ENCODE data around the gene GPX4. TPM values are rescaled to one million over a fixed set of nuclear protein-coding genes. Genes with fewer than 3 reads are reported as not detected.
A peak's percentile ranks its signal among the peaks of the same experiment; 100 is the strongest.

Gene GPX4
- total RNA-seq, 1 experiment from 2014 or later: 620 TPM

DNA sequence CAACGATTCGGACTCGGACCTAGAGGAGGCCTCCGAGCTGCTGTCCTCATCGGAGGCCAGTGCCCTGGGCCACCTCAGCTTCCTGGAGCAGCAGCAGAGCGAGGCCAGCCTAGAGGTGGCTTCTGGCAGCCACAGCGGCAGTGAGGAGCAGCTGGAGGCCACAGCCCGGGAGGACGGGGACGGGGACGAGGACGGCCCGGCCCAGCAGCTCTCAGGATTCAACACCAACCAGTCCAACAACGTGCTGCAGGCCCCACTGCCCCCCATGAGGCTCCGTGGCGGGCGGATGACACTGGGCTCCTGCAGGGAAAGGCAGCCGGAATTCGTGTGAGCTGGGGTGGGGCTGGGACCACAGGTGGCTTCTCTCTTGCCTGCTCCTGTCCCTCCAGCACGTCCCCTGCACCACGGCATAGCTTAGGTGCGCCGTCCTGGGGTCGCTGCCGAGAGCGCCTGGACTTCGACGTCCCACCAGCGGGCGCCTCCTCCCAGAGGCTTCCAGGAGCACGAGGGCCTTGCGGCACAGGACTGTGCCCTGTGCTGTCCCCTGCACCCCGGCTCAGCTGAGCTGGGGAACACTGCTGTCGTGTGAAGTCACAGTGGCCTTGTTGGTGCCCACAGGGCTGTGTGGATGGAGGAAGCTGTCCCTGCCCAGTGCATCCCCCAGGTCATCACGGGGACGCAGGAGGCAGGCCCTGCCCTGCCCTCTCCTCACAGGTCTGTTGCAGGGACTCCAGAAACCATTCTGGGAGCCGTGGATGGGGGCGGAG, 17.9 kb upstream of the GPX4 start:
- H3K27me3 ChIP-seq (ENCODE audit: control insufficient read depth, insufficient read depth, low read length): no peaks in the 10 kb centered on the region
- no peak for DNase-seq
- H3K36me3 ChIP-seq (replicated peaks; ENCODE audit: control insufficient read depth, insufficient read depth, low read length): peaks cover 9% of the 10 kb centered on the region
- H3K4me3 ChIP-seq (ENCODE audit: insufficient read depth, low read depth, low read length): no peak overlapping the region

DNA sequence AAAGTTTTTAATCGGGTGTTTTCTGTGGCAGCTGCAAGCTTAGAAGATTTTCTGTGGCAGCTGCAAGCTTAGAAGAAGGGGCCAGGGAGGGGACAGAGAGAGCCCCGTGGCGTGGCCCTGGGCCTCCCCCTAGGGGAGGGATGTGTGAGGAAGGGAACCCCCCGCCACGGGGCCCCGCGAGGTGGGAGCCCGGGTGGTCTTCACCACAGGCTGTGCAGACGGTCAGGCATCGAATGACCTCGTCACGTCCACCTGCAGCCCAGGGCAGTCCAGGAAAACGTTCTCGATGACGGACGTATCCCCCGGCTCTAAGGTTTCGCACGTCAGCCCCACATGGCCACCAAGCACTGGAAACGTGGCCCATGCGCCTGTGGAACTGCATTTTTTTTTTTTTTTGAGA, 17.2 kb upstream of the GPX4 start:
- Histone ChIP-seq H3K27me3 (ENCODE audit: control insufficient read depth, insufficient read depth, low read length) (no peaks in the 10 kb centered on the region), H3K36me3 (replicated peaks; ENCODE audit: control insufficient read depth, insufficient read depth, low read length) (peaks cover 13% of the 10 kb centered on the region), H3K4me3 (ENCODE audit: insufficient read depth, low read depth, low read length) (no peak overlapping the region)
- no peak for DNase-seq

DNA sequence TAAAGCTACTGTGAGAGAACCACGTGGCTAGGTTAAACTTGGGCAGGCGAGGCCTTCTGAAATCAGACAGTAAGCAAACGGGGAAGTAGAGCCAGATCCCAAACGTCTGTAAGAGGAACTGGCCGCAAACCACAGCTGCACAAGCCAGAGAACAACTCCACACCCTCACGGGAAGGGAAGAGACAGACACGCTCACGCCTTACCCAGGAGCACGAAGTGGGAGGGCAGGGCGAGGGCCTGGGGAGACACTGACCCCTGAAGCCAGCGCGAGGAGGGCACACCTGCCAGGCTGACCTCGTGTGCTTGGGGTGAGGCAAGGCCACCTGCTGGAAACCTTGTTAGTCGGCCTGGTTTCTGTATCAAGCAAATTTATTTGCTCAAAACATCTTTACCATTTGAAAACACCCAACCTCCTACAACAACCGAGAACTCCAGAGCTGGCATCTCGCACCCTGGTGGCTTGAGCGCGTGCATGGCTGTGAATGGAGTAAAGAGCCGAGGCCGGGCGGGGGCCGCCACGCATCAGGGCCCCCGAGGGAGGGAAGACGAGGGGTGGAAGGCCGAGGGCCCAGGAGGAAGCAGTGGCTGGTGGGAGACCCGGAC, 15.9 kb upstream of the GPX4 start:
- Histone ChIP-seq H3K4me3 (ENCODE audit: insufficient read depth, low read depth, low read length) (no peak overlapping the region), H3K36me3 (replicated peaks; ENCODE audit: control insufficient read depth, insufficient read depth, low read length) (peaks cover 17% of the 10 kb centered on the region), H3K27me3 (ENCODE audit: control insufficient read depth, insufficient read depth, low read length) (no peaks in the 10 kb centered on the region)
- DNase-seq: no peak

DNA sequence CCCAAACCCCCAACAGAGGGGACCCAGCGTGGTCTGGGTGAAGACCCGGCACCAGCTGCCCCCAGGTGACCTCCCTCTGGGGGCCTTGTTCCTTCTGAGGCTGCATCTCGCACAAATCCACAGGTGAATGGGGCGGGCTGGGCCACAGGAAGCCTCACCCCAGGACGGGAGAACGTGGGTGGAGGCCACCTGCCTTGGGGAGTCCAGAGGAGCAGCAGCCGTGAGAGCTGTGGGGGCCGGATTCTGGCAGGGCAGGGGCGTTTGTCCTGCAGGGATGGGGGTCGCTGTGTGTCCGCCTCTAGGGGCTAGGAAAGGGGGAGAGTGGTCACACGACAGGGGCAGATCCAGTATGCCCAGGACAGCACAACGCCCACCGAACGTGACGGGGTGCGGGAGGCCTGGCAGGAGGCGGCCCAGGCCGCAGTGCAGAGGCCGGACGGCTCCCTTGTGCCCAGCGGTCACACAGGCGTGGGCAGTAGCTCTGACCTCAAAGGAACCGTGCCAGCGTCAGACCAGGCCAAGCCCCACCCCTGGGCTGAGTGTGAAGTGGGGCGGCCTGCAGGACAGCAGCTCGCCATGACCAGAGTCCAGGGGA, 15.3 kb upstream of the GPX4 start:
- H3K4me3 ChIP-seq (ENCODE audit: insufficient read depth, low read depth, low read length): no peak overlapping the region
- DNase-seq: no peak
- H3K27me3 ChIP-seq (ENCODE audit: control insufficient read depth, insufficient read depth, low read length): no peaks in the 10 kb centered on the region
- peaks cover 18% of the 10 kb centered on the region for H3K36me3 ChIP-seq (replicated peaks; ENCODE audit: control insufficient read depth, insufficient read depth, low read length)

DNA sequence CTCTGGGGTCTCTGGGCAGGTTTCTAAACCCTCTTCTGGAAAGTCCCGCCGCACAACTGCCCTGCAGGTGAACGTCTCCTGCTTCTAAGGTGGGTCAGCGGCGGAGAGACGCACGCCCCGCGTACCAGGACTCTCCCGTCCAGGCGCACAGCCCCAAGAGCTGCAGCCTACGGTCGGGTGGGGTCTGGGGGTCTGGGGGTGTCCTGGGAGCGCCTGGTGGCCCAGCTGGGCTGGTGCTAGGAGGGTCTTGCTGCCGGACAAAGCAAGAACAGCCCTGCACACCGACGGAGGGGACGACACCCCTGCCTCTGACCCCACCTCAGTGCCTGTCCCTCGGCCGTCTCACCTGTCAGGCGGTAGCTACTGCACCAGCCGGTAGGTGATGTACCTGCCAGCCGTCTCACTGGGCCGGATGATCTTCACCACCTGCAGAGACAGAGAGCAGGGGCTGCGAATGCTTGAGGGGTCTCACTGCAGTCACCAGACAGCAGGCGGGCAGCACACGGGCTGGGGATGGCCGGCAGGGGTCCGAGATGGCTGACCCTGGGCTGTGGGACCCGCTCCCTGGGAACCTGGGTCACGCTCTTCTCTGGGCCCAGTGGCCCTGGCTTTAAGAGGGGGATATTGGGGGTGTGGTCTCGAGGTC, 14.5 kb upstream of the GPX4 start:
- no peak overlapping the region for H3K4me3 ChIP-seq (ENCODE audit: insufficient read depth, low read depth, low read length)
- no peaks in the 10 kb centered on the region for H3K27me3 ChIP-seq (ENCODE audit: control insufficient read depth, insufficient read depth, low read length)
- no peak for DNase-seq
- peaks cover 19% of the 10 kb centered on the region for H3K36me3 ChIP-seq (replicated peaks; ENCODE audit: control insufficient read depth, insufficient read depth, low read length)

DNA sequence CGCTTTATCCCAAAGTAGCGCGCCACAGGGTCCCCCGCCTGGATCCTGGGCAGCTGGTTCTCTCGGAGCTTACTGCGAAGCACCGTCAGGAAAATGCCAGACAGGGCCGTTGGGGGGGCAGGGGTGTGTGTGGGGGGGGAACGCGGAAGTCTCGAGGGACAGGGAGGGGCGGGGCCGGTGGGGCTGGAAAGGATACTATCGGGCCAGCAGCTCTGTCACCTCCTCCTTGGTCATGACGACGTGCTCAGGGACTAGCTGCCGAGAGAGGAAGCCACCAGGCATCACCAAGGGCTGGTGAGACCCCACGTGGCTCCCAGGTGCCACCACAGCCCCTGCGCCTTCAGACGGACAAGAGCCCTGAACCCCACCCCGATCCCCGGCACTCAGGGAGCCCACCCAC, 13.9 kb upstream of the GPX4 start:
- no peak overlapping the region for H3K4me3 ChIP-seq (ENCODE audit: insufficient read depth, low read depth, low read length)
- peaks cover 18% of the 10 kb centered on the region for H3K36me3 ChIP-seq (replicated peaks; ENCODE audit: control insufficient read depth, insufficient read depth, low read length)

DNA sequence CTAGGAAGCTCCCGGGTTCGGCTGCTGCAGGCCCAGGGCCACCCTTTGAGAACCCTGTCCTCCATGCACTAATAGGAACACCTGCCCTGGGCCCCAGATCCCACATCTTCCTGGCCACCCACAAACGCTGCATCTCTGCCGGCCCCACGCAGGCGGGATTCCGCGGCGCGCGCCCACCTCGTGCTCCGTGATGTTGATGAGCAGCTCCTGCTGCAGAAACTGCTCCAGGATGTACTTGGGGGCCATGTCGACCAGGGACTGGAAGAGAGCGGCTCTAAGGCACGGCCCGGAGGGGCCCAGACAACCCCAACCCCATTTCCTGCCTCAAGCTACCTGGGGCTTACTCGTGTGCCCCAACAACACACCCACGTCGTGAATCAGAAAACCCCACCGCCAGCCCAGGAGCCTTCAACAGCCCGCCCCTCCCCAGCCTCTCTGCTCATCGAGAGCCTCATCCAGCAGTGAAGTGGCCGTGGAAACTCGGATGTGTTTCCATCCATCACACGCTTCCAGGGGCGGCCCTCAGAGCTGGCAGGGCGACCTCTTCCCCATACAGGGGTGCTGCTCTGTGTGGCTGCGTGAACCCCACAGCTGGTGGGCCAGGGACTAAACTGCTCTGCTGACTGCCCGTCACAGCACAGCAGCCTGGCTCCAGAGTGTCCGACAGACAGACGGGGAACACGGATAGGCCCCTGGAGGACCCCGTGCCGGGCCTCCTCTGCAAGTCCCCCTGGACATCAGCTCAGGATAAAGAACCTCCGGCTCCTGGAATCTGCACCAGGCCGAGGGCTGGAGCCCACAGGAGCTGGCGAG, 12.9 kb upstream of the GPX4 start:
- H3K4me3 ChIP-seq (ENCODE audit: insufficient read depth, low read depth, low read length): no peak overlapping the region
- DNase-seq: no peak
- H3K27me3 ChIP-seq (ENCODE audit: control insufficient read depth, insufficient read depth, low read length): no peaks in the 10 kb centered on the region
- H3K36me3 ChIP-seq (replicated peaks; ENCODE audit: control insufficient read depth, insufficient read depth, low read length): peaks cover 15% of the 10 kb centered on the region

More for the DNA sequence above, 13.9 kb upstream of the GPX4 start:
- no peaks in the 10 kb centered on the region for H3K27me3 ChIP-seq (ENCODE audit: control insufficient read depth, insufficient read depth, low read length)
- no peak for DNase-seq

DNA sequence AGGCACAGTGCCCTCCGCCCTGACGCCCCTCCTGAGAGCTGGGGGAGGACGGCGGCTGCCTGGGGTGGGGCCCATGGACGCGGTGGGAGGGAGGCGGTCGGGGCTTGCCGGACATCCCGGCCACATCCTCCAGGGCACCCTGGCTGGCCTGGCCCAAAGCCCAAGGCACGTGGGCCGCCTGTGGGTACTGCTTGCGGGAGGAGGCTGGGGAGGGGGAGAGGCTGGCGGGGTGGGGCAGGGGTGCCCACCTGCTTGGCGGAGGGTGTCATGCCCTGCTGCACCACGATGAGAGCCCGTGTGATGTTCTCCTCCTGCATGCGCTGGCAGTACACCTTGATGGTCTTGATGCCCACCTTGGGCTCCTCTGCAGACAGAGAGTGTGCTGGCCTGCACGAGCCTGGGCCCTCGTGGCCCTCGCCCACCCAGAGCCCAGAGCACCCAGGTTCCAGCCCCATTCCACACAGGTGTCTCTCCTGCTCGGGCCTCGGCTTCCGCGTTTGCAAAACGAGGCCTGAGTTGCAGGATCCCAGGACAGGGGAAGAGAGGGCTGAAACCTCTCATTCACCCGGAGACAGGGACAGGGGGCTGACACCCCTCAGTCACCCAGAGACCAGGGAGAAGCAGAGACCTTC, 12.1 kb upstream of the GPX4 start:
- Histone ChIP-seq H3K27me3 (ENCODE audit: control insufficient read depth, insufficient read depth, low read length) (no peaks in the 10 kb centered on the region), H3K36me3 (replicated peaks; ENCODE audit: control insufficient read depth, insufficient read depth, low read length) (peaks cover 14% of the 10 kb centered on the region), H3K4me3 (ENCODE audit: insufficient read depth, low read depth, low read length) (no peak overlapping the region)
- DNase-seq: no peak

DNA sequence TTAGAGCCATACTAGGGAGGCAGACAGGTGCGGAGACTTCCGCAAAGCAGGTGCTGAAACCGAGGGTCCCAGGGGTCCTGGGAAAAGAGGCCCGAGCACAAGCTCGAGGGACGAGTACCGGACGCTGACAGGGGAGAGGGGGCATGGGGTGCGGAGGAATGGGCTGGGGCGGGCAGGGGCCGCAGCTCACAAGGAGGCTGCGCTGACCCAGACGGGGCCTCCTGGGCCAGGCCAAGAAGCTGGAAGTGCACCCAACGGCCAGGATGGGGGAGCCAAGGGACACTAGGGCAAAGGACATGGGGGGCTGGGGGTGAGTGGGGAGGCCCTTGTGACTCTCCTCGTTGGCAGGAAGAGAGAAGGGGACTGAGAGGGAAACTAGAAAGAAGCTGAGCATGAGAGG, 10.5 kb upstream of the GPX4 start:
- no peaks in the 10 kb centered on the region for H3K27me3 ChIP-seq (ENCODE audit: control insufficient read depth, insufficient read depth, low read length)
- H3K4me3 ChIP-seq (ENCODE audit: insufficient read depth, low read depth, low read length): no peak overlapping the region
- no peak for DNase-seq
- peaks cover 10% of the 10 kb centered on the region for H3K36me3 ChIP-seq (replicated peaks; ENCODE audit: control insufficient read depth, insufficient read depth, low read length)

DNA sequence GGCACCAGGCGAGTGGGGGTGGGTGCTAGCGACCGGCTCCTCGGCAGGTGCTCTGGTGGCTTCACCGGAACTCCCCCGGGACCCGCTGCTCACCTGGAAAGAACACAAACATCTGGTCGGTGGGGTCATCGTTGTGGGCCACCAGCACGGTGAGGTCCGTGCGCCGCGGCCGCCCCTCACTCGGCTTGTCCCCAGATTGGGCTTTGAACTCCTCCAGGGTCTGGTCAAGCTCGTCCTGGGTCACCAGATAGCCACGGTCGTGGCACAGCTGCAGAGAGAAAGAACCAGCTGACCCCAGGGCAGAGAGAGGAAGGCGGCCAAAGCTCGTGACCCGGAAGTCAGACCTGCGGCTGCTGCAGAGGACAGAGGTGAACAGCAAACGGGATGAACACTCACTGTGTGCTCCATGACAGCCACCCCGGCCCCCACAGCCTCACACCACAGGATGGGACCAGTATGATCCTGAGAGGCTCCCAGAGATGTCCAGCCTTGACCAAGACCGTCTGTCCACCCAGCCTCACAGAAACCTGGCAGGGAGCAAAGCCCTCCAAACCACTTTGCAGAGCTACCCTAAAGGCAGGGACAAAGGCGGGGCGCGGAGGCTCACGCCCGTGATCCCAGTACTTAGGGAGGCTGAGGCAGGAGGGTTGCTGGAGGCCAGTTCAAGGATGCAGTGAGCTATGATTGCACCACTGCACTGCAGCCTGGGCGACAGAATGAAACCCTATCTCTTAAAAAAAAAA, 9.8 kb upstream of the GPX4 start:
- Histone ChIP-seq H3K36me3 (replicated peaks; ENCODE audit: control insufficient read depth, insufficient read depth, low read length) (peaks cover 10% of the 10 kb centered on the region), H3K4me3 (ENCODE audit: insufficient read depth, low read depth, low read length) (peak overlapping the region; percentile 84), H3K27me3 (ENCODE audit: control insufficient read depth, insufficient read depth, low read length) (no peaks in the 10 kb centered on the region)
- DNase-seq: no peak

DNA sequence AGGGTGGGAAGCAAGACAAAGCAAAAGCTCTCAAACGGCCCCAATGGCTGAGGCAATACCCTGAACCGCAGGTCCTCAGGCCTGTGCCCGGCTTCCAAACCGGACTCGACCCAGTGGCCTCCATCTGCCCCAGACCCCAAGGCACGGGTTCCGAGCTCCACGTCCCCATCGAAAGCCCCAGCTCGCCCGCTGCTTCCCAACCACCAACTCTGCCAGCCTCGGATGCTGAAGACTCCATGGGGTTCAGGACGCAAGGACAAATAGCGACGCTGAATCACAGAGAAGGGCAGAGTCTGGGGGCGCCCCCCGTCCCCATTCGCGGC, 9.2 kb upstream of the GPX4 start:
- no peak for DNase-seq
- Histone ChIP-seq H3K4me3 (ENCODE audit: insufficient read depth, low read depth, low read length) (peak overlapping the region; percentile 84), H3K36me3 (replicated peaks; ENCODE audit: control insufficient read depth, insufficient read depth, low read length) (peaks cover 10% of the 10 kb centered on the region), H3K27me3 (ENCODE audit: control insufficient read depth, insufficient read depth, low read length) (no peaks in the 10 kb centered on the region)

DNA sequence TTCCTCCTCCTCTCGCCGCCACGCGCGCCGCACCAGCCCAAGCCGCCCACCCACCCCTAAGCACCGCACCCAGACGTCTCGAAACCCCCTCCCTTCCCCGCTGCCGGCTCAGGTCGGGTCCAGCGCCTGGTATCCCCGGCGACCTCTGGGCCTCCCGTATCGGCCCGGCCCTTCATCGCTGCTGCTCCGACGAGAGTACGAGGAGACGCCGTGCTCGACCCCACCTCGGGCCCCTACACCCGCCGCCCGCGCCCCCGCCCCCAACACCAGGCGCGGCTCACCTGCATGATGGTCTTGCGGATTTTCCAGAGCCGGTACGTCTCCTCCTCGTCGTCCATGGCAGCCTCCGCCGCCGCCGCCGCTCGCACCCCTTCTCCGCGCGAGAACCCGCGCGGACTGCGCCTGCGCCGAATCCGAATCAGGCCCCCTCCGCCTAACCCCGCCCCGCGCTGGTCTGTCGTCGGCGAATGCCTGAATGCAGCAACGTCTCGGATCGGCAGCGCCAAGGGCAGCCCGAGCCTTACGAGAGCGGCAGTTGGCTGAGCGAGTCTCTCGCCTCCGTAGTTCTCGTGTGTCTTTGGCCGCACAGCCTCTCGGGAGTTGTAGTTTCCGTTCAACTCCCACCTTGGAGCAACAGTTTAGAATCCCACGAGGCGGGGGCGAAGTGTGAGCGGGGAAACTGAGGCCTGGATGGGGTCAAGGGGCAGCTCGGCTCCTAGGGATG, 8.7 kb upstream of the GPX4 start, which contains the start of gene POLR2E:
TSS of gene POLR2E (minus strand) at position 398 of the 724 bp plus-strand sequence. CDS start at position 338, 60 bp downstream.
- DNase-seq: peak; percentile 100
- Histone ChIP-seq H3K36me3 (replicated peaks; ENCODE audit: control insufficient read depth, insufficient read depth, low read length) (peaks cover 10% of the 10 kb centered on the region), H3K27me3 (ENCODE audit: control insufficient read depth, insufficient read depth, low read length) (no peaks in the 10 kb centered on the region), H3K4me3 (ENCODE audit: insufficient read depth, low read depth, low read length) (peak within 1 kb of the TSS; percentile 84)

DNA sequence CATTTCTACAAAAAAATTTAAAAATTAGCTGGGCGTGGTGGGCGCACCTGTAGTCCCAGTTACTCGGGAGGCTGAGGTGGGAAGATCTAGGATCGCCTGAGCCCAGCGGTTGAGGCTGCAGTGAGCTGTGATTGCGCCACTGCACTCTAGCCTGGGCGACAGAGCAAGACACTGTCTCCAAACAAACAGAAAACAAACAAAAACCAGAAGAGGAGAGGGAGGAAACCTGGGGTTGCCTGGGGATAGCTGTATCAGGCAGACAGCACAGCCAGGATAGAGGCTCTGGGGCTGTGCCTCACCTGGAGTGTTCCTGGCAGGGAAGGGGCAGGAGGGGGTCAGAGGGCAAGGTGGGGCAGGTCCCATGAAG, 6.0 kb upstream of the GPX4 start:
- H3K27me3 ChIP-seq (ENCODE audit: control insufficient read depth, insufficient read depth, low read length): no peaks in the 10 kb centered on the region
- DNase-seq: no peak

More for the DNA sequence above, 6.0 kb upstream of the GPX4 start:
- Histone ChIP-seq H3K4me3 (ENCODE audit: insufficient read depth, low read depth, low read length) (no peak overlapping the region), H3K36me3 (replicated peaks; ENCODE audit: control insufficient read depth, insufficient read depth, low read length) (peaks cover 2% of the 10 kb centered on the region)
